HepG2 (cell line): ENCODE results near the gene TWIST2. TPM values are rescaled to one million over a fixed set of nuclear protein-coding genes. Genes with fewer than 3 reads are reported as not detected.

Experiments
- ATAC-seq: fragments of 200-7000 bp; cut with Tn5 transposase; 3 replicates; pipeline ENCODE4 v1.9.1; 2020; ENCODE audit warnings: mild to moderate bottlenecking, moderate library complexity
- BruUV-seq: library from RNA; stranded (reverse); fragments of 400-500 nt; replicated peaks from 2 replicates; lab custom pipeline; 2021; lab: Mats Ljungman, UMichigan
- CTCF ChIA-PET: fragments of 300-600 bp; formaldehyde crosslinking; extraction: SDS; loops from one replicate; lab custom pipeline; 2021; ENCODE audit warnings: low total read pairs, inconsistent platforms, low intra/inter-chr PET ratio; lab: Yijun Ruan, JAX
- POLR2A ChIA-PET: fragments of 350-600 bp; sonication (Branson Sonifier 250); formaldehyde crosslinking; loops from one replicate; lab custom pipeline; 2020; ENCODE audit warnings: antibody characterized with exemption, inconsistent platforms; lab: Yijun Ruan, JAX
- DNase-seq: peaks from one replicate; pipeline ENCODE4 v3.0.0-alpha.2; 2015; ENCODE audit warnings: low spot score
- FAIRE-seq: peaks from 3 replicates; lab custom pipeline; 2011; peaks lifted over from hg19 to GRCh38; lab: Jason Lieb, UNC
- H2AFZ ChIP-seq: one replicate; pipeline ENCODE4 v1.6.1; 2011; ENCODE audit warnings: low read length, inconsistent platforms
- H3K27ac ChIP-seq: fragments of 300-600 bp; 3 replicates; pipeline ENCODE4 v1.8.0; 2011; ENCODE audit warnings: mixed run types, mild to moderate bottlenecking, mixed read lengths, low read length, inconsistent platforms; ENCODE audit not compliant: insufficient read depth; ENCODE audit errors: extremely low read length
- H3K27me3 ChIP-seq, 2 experiments: fragments of 200-600 bp in 1 of 2; 2 replicates in 1 of 2; 3 replicates in 1 of 2; pipeline versions ENCODE4 v1.6.0 to v1.8.0; 2011; ENCODE audit warnings: low read length in 2 of 2, mild to moderate bottlenecking in 2 of 2, moderate library complexity in 2 of 2, inconsistent platforms in 1 of 2; ENCODE audit not compliant: insufficient read depth in 2 of 2, control insufficient read depth in 1 of 2
- H3K36me3 ChIP-seq, 2 experiments: fragments of 200-600 bp in 1 of 2; replicated peaks in 1 of 2; 2 replicates in 1 of 2; 3 replicates in 1 of 2; pipeline versions ENCODE4 v1.5.1 to v1.8.0; 2011; ENCODE audit warnings: low read length in 2 of 2, inconsistent platforms in 1 of 2; ENCODE audit not compliant: insufficient read depth in 2 of 2, control insufficient read depth in 1 of 2
- H3K4me1 ChIP-seq: 2 replicates; pipeline ENCODE4 v1.5.1; 2012; ENCODE audit warnings: low read length, inconsistent platforms; ENCODE audit not compliant: insufficient read depth
- H3K4me2 ChIP-seq: 2 replicates; pipeline ENCODE4 v1.6.0; 2011; ENCODE audit warnings: low read depth, low read length, inconsistent platforms
- H3K4me3 ChIP-seq, 3 experiments: fragments of 200-600 bp in 1 of 3; sonication (generic), shearing (Covaris generic) in 1 of 3; replicated peaks in 1 of 3; 2 replicates each; pipeline ENCODE4 v1.5.1; 2011 to 2016; ENCODE audit warnings: low read length in 3 of 3, inconsistent platforms in 2 of 3, low read depth in 2 of 3, mild to moderate bottlenecking in 2 of 3, control low read depth in 1 of 3, mixed read lengths in 1 of 3; ENCODE audit not compliant: insufficient read depth in 1 of 3
- H3K79me2 ChIP-seq: one replicate; pipeline ENCODE4 v1.6.1; 2011; ENCODE audit warnings: low read length, inconsistent platforms; ENCODE audit not compliant: insufficient read depth
- H3K9ac ChIP-seq: 2 replicates; pipeline ENCODE4 v1.6.0; 2011; ENCODE audit warnings: mild to moderate bottlenecking, low read depth, low read length, inconsistent platforms; ENCODE audit not compliant: insufficient read depth
- H3K9me3 ChIP-seq: 2 replicates; pipeline ENCODE4 v1.5.1; 2012; ENCODE audit warnings: mild to moderate bottlenecking, low read length
- H4K20me1 ChIP-seq: 2 replicates; pipeline ENCODE4 v1.6.0; 2011; ENCODE audit warnings: inconsistent platforms, mild to moderate bottlenecking, low read length, moderate library complexity; ENCODE audit not compliant: insufficient read depth
- ADNP ChIP-seq: sonication (generic); formaldehyde crosslinking; IDR thresholded peaks from 2 replicates; pipeline ENCODE4 v1.4.0; 2020; ENCODE audit warnings: missing genetic modification reagents
- EEA1 ChIP-seq: sonication (generic); formaldehyde crosslinking; IDR thresholded peaks from 2 replicates; pipeline ENCODE4 v1.5.1; 2020; ENCODE audit warnings: mild to moderate bottlenecking, missing genetic modification reagents, borderline replicate concordance
- ESRRA ChIP-seq: sonication (generic); formaldehyde crosslinking; IDR thresholded peaks from 2 replicates; pipeline ENCODE4 v1.5.1; 2020; ENCODE audit warnings: mild to moderate bottlenecking, low read depth, missing genetic modification reagents
- FLYWCH1 ChIP-seq: sonication (generic); formaldehyde crosslinking; IDR thresholded peaks from 2 replicates; pipeline ENCODE4 v1.8.1; 2023; ENCODE audit warnings: mild to moderate bottlenecking, missing genetic modification reagents
- FOXO1 ChIP-seq: sonication (generic); formaldehyde crosslinking; IDR thresholded peaks from 2 replicates; pipeline ENCODE4 v1.4.0; 2020; ENCODE audit warnings: missing genetic modification reagents
- HIC2 ChIP-seq: sonication (generic); formaldehyde crosslinking; IDR thresholded peaks from 2 replicates; pipeline ENCODE4 v1.9.0; 2022; ENCODE audit warnings: low read depth, missing genetic modification reagents
- JUND ChIP-seq: sonication (generic); formaldehyde crosslinking; IDR thresholded peaks from 2 replicates; pipeline ENCODE4 v1.8.0; 2022; ENCODE audit warnings: mild to moderate bottlenecking, missing genetic modification reagents
- KLF15 ChIP-seq: sonication (generic); formaldehyde crosslinking; IDR thresholded peaks from 2 replicates; pipeline ENCODE4 v1.8.1; 2023; ENCODE audit warnings: borderline replicate concordance, mild to moderate bottlenecking, inconsistent platforms, missing genetic modification reagents, mixed read lengths
- MIER3 ChIP-seq: IDR thresholded peaks from 2 replicates; pipeline ENCODE4 v1.6.1; 2016; ENCODE audit warnings: missing compliant biosample characterization, borderline replicate concordance
- MYC ChIP-seq: sonication (generic); formaldehyde crosslinking; IDR thresholded peaks from 2 replicates; pipeline ENCODE4 v1.9.0; 2021; ENCODE audit warnings: missing genetic modification reagents, borderline replicate concordance
- ZNF234 ChIP-seq: sonication (generic); formaldehyde crosslinking; conservative IDR thresholded peaks from 2 replicates; pipeline ENCODE4 v1.5.1; 2020; ENCODE audit warnings: mild to moderate bottlenecking, missing genetic modification reagents
- ZNF329 ChIP-seq: sonication (generic); formaldehyde crosslinking; IDR thresholded peaks from 2 replicates; pipeline ENCODE4 v1.9.0; 2021; ENCODE audit warnings: low read depth, mild to moderate bottlenecking, missing genetic modification reagents
- ZNF44 ChIP-seq: sonication (generic); formaldehyde crosslinking; IDR thresholded peaks from 2 replicates; pipeline ENCODE4 v1.5.1; 2020; ENCODE audit warnings: mild to moderate bottlenecking, missing genetic modification reagents
- ZNF512 ChIP-seq: sonication (generic); formaldehyde crosslinking; IDR thresholded peaks from 2 replicates; pipeline ENCODE4 v1.4.0; 2020; ENCODE audit warnings: mild to moderate bottlenecking, missing genetic modification reagents
- ZNF589 ChIP-seq: sonication (generic); formaldehyde crosslinking; conservative IDR thresholded peaks from 2 replicates; pipeline ENCODE4 v1.8.0; 2022; ENCODE audit warnings: mild to moderate bottlenecking, moderate library complexity, missing genetic modification reagents
- ZNF75D ChIP-seq: sonication (generic); formaldehyde crosslinking; IDR thresholded peaks from 2 replicates; pipeline ENCODE4 v1.8.1; 2023; ENCODE audit warnings: missing genetic modification reagents, mild to moderate bottlenecking, borderline replicate concordance
- WGBS: methylation state at CpG from one replicate; pipeline ENCODE4 v1.1.6; 2017; ENCODE audit warnings: low lambda C conversion rate; 5-methylcytosine and 5-hydroxymethylcytosine counted together
- in situ Hi-C: cut with HindIII; loops from 2 replicates; pipeline ENCODE4 v1.10.0; 2017; ENCODE audit warnings: low pct_unique_long_range_greater_than_20kb; ENCODE audit not compliant: extremely low pct_ligation_motif_present
- intact Hi-C: fragments of 100-400 bp; cut with micrococcal nuclease; formaldehyde crosslinking; loops from one replicate; pipeline ENCODE4 v1.10.0; 2022; ENCODE audit not compliant: unreplicated experiment
- polyA plus RNA-seq, 8 experiments: library from polyadenylated mRNA; depleted of rRNA in 3 of 8; stranded (reverse) in 7 of 8; unstranded in 1 of 8; fragments of >200 nt; fragmentation: Illumina TruSeq in 4 of 8; extraction: Trizol in 4 of 8; gene quantifications; 2 replicates each; pipeline versions ENCODE4 v1.2.1 to v1.2.3, GENCODE V29; 2011 to 2016; ENCODE audit warnings: low read depth in 4 of 8, missing spikeins in 1 of 8, mixed read lengths in 1 of 8; ENCODE audit not compliant: insufficient read depth in 1 of 8
- total RNA-seq, 5 experiments: library from RNA; depleted of rRNA; stranded (reverse); fragments of >200 nt; fragmentation: Illumina TruSeq; extraction: Trizol; gene quantifications; 2 replicates each; pipeline ENCODE4 v1.2.3, GENCODE V29; 2016; ENCODE audit warnings: low read depth in 1 of 5
- TF ChIP-seq, protein P1 (sequence below): sonication (generic); formaldehyde crosslinking; IDR thresholded peaks from 2 replicates; pipeline ENCODE4 v1.4.0; 2020; ENCODE audit warnings: missing genetic modification reagents, mild to moderate bottlenecking, borderline replicate concordance

TWIST2 gene
- total and polyA plus RNA-seq, 2 of the 13 experiments (the other 11 are each of a cell fraction or from before 2014, with no cell fraction given): 0.08 to 0.11 TPM

GRCh38 chr2:238863749-238864206 is 15.9 kb downstream of the TWIST2 start:
- FAIRE-seq (no peak), DNase-seq (no peak), ATAC-seq (no peak)
- no peaks in the 10 kb centered on the region for H3K79me2 ChIP-seq
- H3K4me2 ChIP-seq: peak overlapping the region; percentile 91
- peaks cover 0 to 5% of the 10 kb centered on the region in 2 experiments; a peak in 1 of 5 replicates for H3K27me3 ChIP-seq
- H4K20me1 ChIP-seq: no peaks in the 10 kb centered on the region
- no peaks in the 10 kb centered on the region for H3K9me3 ChIP-seq
- H2AFZ ChIP-seq: no peak overlapping the region
- 64% methylated on average over 9 of the region's 9 CpGs for WGBS
- BruUV-seq: TSS peak; percentile 91
- peak overlapping the region; percentile 28; the same call in 1 of the 2 replicates for H3K9ac ChIP-seq
- H3K36me3 ChIP-seq: no peaks in the 10 kb centered on the region
- in situ Hi-C loops: no loop called here
- POLR2A ChIA-PET: interaction anchor here (0.8 kb wide), 1 partner anchor 11 kb away, joined by 3 read pairs; no protein-coding TSS in a partner anchor
- CTCF ChIA-PET: no interaction called here
- peak overlapping the region in 1 of 3 experiments; percentile 86; a peak in 2 of 6 replicates for H3K4me3 ChIP-seq
- intact Hi-C loops: no loop called here
- peaks cover 52% of the 10 kb centered on the region for H3K4me1 ChIP-seq
- peak overlapping the region; percentile 89 for H3K27ac ChIP-seq
- TF ChIP-seq HIC2: 0 out of 2 replicates have a peak, but pooled peaks have one; percentile 6
- TF ChIP-seq EEA1 (CRISPR knock-in tag): no peak
- TF ChIP-seq FLYWCH1 (CRISPR knock-in tag): 0 out of 2 replicates have a peak, but pooled peaks have one; percentile 21
- no peak for TF ChIP-seq ZNF589
- no peak for TF ChIP-seq ZNF44
- no peak for TF ChIP-seq MIER3 (CRISPR knock-in tag)
- TF ChIP-seq, protein P1, sequence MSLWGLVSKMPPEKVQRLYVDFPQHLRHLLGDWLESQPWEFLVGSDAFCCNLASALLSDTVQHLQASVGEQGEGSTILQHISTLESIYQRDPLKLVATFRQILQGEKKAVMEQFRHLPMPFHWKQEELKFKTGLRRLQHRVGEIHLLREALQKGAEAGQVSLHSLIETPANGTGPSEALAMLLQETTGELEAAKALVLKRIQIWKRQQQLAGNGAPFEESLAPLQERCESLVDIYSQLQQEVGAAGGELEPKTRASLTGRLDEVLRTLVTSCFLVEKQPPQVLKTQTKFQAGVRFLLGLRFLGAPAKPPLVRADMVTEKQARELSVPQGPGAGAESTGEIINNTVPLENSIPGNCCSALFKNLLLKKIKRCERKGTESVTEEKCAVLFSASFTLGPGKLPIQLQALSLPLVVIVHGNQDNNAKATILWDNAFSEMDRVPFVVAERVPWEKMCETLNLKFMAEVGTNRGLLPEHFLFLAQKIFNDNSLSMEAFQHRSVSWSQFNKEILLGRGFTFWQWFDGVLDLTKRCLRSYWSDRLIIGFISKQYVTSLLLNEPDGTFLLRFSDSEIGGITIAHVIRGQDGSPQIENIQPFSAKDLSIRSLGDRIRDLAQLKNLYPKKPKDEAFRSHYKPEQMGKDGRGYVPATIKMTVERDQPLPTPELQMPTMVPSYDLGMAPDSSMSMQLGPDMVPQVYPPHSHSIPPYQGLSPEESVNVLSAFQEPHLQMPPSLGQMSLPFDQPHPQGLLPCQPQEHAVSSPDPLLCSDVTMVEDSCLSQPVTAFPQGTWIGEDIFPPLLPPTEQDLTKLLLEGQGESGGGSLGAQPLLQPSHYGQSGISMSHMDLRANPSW (CRISPR knock-in tag): no peak
- TF ChIP-seq MYC (CRISPR knock-in tag): no peak
- TF ChIP-seq ZNF234 (CRISPR knock-in tag): no peak
- no peak for TF ChIP-seq JUND
- no peak for TF ChIP-seq FOXO1 (CRISPR knock-in tag)
- TF ChIP-seq ADNP (CRISPR knock-in tag): no peak
- 0 out of 2 replicates have a peak, but pooled peaks have one; percentile 13 for TF ChIP-seq ZNF329 (CRISPR knock-in tag)
- no peak for TF ChIP-seq KLF15
- 0 out of 2 replicates have a peak, but pooled peaks have one; percentile 73 for TF ChIP-seq ZNF75D (CRISPR knock-in tag)
- TF ChIP-seq ESRRA (CRISPR knock-in tag): peak; percentile 21; the same call in 1 of the 2 replicates
- TF ChIP-seq ZNF512 (CRISPR knock-in tag): no peak
